Neutrophil (primary cell): ENCODE results near the gene TMEM271.

Experiments
- H3K27ac ChIP-seq: fragments of 200-600 bp; sonication (generic); 2 replicates; pipeline ENCODE4 v1.5.1; 2016; ENCODE audit warnings: mild to moderate bottlenecking, moderate library complexity
- H3K27me3 ChIP-seq: fragments of 200-600 bp; sonication (generic); 2 replicates; pipeline ENCODE4 v1.6.0; 2016; ENCODE audit warnings: mild to moderate bottlenecking
- H3K36me3 ChIP-seq: fragments of 200-600 bp; sonication (generic); 2 replicates; pipeline ENCODE4 v1.5.1; 2017
- H3K4me1 ChIP-seq, 2 experiments: fragments of 200-600 bp in 1 of 2; sonication (generic) in 1 of 2; 1 replicate in 1 of 2; 2 replicates in 1 of 2; pipeline versions ENCODE4 v1.5.1 to v1.6.1; 2013 to 2016; ENCODE audit warnings: low read depth in 1 of 2, low read length in 1 of 2, mild to moderate bottlenecking in 1 of 2, moderate library complexity in 1 of 2; ENCODE audit not compliant: control insufficient read depth in 1 of 2, insufficient read depth in 1 of 2
- H3K4me3 ChIP-seq, 2 experiments: fragments of 200-600 bp in 1 of 2; sonication (generic) in 1 of 2; 1 replicate in 1 of 2; 2 replicates in 1 of 2; pipeline ENCODE4 v1.5.1; 2013 to 2016; ENCODE audit warnings: low read depth in 1 of 2, low read length in 1 of 2, mild to moderate bottlenecking in 1 of 2, moderate library complexity in 1 of 2
- H3K9me3 ChIP-seq: fragments of 200-600 bp; sonication (generic); 2 replicates; pipeline ENCODE4 v1.5.1; 2016
- TF ChIP-seq, protein P1 (sequence below): fragments of 200-600 bp; sonication (generic); IDR thresholded peaks from 2 replicates; pipeline ENCODE4 v1.5.1; 2016; ENCODE audit warnings: antibody characterized with exemption

Gene TMEM271

GRCh38 chr4:578451-579443 is 2.7 kb upstream of the TMEM271 start:
- Histone ChIP-seq H3K27me3 (peaks cover 88% of the 10 kb centered on the region), H3K9me3 (peaks cover 3% of the 10 kb centered on the region), H3K4me1 (no peaks in the 10 kb centered on the region), H3K4me3 (no peak overlapping the region), H3K36me3 (no peaks in the 10 kb centered on the region), H3K27ac (no peak overlapping the region)
- TF ChIP-seq, protein P1, sequence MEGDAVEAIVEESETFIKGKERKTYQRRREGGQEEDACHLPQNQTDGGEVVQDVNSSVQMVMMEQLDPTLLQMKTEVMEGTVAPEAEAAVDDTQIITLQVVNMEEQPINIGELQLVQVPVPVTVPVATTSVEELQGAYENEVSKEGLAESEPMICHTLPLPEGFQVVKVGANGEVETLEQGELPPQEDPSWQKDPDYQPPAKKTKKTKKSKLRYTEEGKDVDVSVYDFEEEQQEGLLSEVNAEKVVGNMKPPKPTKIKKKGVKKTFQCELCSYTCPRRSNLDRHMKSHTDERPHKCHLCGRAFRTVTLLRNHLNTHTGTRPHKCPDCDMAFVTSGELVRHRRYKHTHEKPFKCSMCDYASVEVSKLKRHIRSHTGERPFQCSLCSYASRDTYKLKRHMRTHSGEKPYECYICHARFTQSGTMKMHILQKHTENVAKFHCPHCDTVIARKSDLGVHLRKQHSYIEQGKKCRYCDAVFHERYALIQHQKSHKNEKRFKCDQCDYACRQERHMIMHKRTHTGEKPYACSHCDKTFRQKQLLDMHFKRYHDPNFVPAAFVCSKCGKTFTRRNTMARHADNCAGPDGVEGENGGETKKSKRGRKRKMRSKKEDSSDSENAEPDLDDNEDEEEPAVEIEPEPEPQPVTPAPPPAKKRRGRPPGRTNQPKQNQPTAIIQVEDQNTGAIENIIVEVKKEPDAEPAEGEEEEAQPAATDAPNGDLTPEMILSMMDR: no peak

- TF ChIP-seq, protein P1: no peak
- H3K9me3 ChIP-seq: no peaks in the 10 kb centered on the region
- H3K4me3 ChIP-seq: no peak overlapping the region
- no peaks in the 10 kb centered on the region for H3K4me1 ChIP-seq
- H3K27me3 ChIP-seq: peaks cover 93% of the 10 kb centered on the region
- H3K27ac ChIP-seq: no peak overlapping the region
- no peaks in the 10 kb centered on the region for H3K36me3 ChIP-seq
These were observed 1.7 kb upstream of the TMEM271 start for GRCh38 chr4:577499-578450.

DNA sequence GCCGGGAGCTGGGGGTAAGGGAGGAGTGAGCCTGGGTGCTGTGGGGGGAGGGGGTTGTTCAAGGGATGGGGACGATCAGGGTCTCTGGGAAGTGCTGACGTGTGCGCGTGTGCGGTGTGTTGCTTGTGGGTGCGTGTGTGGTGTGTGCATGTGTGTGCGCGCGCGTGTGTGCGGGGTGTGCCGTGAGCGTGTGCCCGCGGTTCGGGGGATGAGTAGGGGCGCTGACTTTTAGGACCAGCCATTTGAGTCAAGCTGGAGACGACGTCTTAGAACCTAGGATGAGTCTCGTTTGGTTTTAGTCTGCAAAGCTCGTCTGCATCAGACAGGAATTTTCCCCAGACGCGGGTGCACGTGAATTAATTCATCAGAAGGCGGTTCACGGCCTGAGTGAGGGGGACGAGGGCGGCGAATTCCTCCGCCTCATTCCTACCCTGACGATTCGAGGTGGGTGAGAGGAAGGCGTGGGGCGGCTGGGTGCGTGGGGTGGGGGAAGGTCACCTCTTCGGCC is 950 bp upstream of the TMEM271 start:
- TF ChIP-seq, protein P1: no peak
- Histone ChIP-seq H3K4me3 (no peak overlapping the region), H3K4me1 (no peaks in the 10 kb centered on the region), H3K27me3 (peaks cover 98% of the 10 kb centered on the region), H3K9me3 (no peaks in the 10 kb centered on the region), H3K27ac (no peak overlapping the region), H3K36me3 (no peaks in the 10 kb centered on the region)

GRCh38 chr4:575281-576141 is 584 bp downstream of the TMEM271 start:
- H3K9me3 ChIP-seq: no peaks in the 10 kb centered on the region
- no peaks in the 10 kb centered on the region for H3K4me1 ChIP-seq
- H3K36me3 ChIP-seq: no peaks in the 10 kb centered on the region
- H3K27ac ChIP-seq: no peak overlapping the region
- H3K27me3 ChIP-seq: peaks cover 98% of the 10 kb centered on the region
- TF ChIP-seq, protein P1: no peak
- H3K4me3 ChIP-seq: no peak overlapping the region
